MCF 10A (cell line): ENCODE measurements around the gene PMCH. TPM values are rescaled to one million over a fixed set of nuclear protein-coding genes. Genes with fewer than 3 reads are reported as not detected.
"Not testable (repeated sequence)": the region's sequence is repeated elsewhere in the genome, so short reads cannot be mapped to it uniquely, and the experiment has no call there.

Experiments used
- Bru-seq: library from RNA; stranded (reverse); fragments of 400-500 nt; gene quantifications from one replicate; lab custom pipeline; 2021; lab: Mats Ljungman, UMichigan
- BruChase-seq, 2 experiments: library from RNA; stranded (reverse); fragments of 400-500 nt; gene quantifications; one replicate each; lab custom pipeline; 2021; lab: Mats Ljungman, UMichigan
- BruUV-seq: library from RNA; stranded (reverse); fragments of 400-500 nt; replicated peaks from 2 replicates; lab custom pipeline; 2021; lab: Mats Ljungman, UMichigan
- CTCF ChIA-PET: fragments of 300-600 bp; sonication (Branson Sonifier 250); formaldehyde crosslinking; extraction: SDS; loops from one replicate; lab custom pipeline; 2021; ENCODE audit warnings: antibody characterized with exemption, inconsistent platforms; lab: Yijun Ruan, JAX
- POLR2A ChIA-PET: fragments of 300-600, 350-650 bp; sonication (Branson Sonifier 250); formaldehyde crosslinking; extraction: SDS; loops from one replicate; lab custom pipeline; 2020; ENCODE audit warnings: antibody characterized with exemption, inconsistent platforms; lab: Yijun Ruan, JAX
- DNase-seq: peaks from one replicate; pipeline ENCODE4 v3.0.0-alpha.2; 2018; ENCODE audit not compliant: unreplicated experiment
- H3K27ac Mint-ChIP-seq: one replicate; pipeline ENCODE4 v1.8.0; 2022; ENCODE audit warnings: mild to moderate bottlenecking, low read depth, mixed read lengths; ENCODE audit not compliant: unreplicated experiment
- H3K27me3 Mint-ChIP-seq: one replicate; pipeline ENCODE4 v1.8.0; 2022; ENCODE audit warnings: mixed read lengths; ENCODE audit not compliant: insufficient read depth, unreplicated experiment
- H3K36me3 Mint-ChIP-seq: one replicate; pipeline ENCODE4 v1.8.0; 2022; ENCODE audit warnings: mild to moderate bottlenecking, moderate library complexity, mixed read lengths; ENCODE audit not compliant: insufficient read depth, unreplicated experiment
- H3K4me1 Mint-ChIP-seq: one replicate; pipeline ENCODE4 v1.8.0; 2022; ENCODE audit warnings: mixed read lengths; ENCODE audit not compliant: insufficient read depth, unreplicated experiment
- H3K4me3 Mint-ChIP-seq: one replicate; pipeline ENCODE4 v1.8.0; 2022; ENCODE audit warnings: mild to moderate bottlenecking, moderate library complexity, mixed read lengths; ENCODE audit not compliant: unreplicated experiment
- H3K9me3 Mint-ChIP-seq: one replicate; pipeline ENCODE4 v1.8.0; 2022; ENCODE audit warnings: mixed read lengths; ENCODE audit not compliant: unreplicated experiment
- intact Hi-C: fragments of 100-400 bp; cut with micrococcal nuclease; formaldehyde crosslinking; loops from 2 replicates; pipeline ENCODE4 v1.14.1; 2022
- long read RNA-seq: library from polyadenylated mRNA; stranded (forward); transcript quantifications from one replicate; pipeline ENCODE4 v2.0.0, GENCODE V29; 2022
- total RNA-seq: library from RNA; stranded (reverse); gene quantifications from 2 replicates; pipeline ENCODE4 v1.2.3, GENCODE V29; 2022
- TF ChIP-seq, protein P1 (sequence below): fragments of 200-600 bp; IDR thresholded peaks from one replicate; pipeline ENCODE4 v1.8.0; 2022; ENCODE audit warnings: antibody characterized with exemption, mild to moderate bottlenecking; ENCODE audit not compliant: unreplicated experiment

Gene PMCH, protein sequence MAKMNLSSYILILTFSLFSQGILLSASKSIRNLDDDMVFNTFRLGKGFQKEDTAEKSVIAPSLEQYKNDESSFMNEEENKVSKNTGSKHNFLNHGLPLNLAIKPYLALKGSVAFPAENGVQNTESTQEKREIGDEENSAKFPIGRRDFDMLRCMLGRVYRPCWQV
- total RNA-seq (not detected in 2 replicates), Bru-seq, nascent RNA (not detected), BruChase-seq, experiment 1, labeled RNA remaining after a 6-hour chase (not detected), BruChase-seq, experiment 2, labeled RNA remaining after a 2-hour chase (not detected)
- long read RNA-seq, result 0 reads

DNA sequence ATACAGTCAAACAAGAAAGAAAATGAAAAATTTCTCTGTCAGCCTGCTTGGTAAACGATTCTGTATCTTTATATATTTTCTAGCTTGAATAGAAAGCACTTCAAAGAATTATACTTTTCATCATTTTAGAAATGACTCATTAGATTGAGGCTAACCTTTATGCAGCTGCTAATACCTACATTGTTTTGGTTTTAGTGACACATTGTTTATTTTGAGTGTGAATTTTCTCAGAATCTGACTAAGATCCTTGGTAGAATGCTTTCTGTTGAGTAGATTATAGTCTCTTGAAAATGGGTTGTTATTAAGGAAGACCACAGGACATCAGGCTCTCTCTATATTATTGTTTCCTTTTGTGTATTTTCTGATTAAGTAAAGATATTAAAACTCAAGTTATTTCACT, at the start of gene PMCH:
Gene PMCH, minus strand, starts transcription at position 45 of the 400 bp plus-strand sequence. CDS start 63 bp downstream, outside the sequence.
- Mint-ChIP-seq H3K9me3 (no peaks in the 10 kb centered on the region), H3K36me3 (no peaks in the 10 kb centered on the region), H3K4me3 (no peak within 1 kb of the TSS), H3K27me3 (no peaks in the 10 kb centered on the region), H3K27ac (no peak within 1 kb of the TSS), H3K4me1 (no peaks in the 10 kb centered on the region)
- no TSS peak for BruUV-seq
- POLR2A ChIA-PET, result no interaction called here
- intact Hi-C loops, result no loop called here
- CTCF ChIA-PET, result no interaction called here
- peak; percentile 40 for DNase-seq
- TF ChIP-seq, protein P1, sequence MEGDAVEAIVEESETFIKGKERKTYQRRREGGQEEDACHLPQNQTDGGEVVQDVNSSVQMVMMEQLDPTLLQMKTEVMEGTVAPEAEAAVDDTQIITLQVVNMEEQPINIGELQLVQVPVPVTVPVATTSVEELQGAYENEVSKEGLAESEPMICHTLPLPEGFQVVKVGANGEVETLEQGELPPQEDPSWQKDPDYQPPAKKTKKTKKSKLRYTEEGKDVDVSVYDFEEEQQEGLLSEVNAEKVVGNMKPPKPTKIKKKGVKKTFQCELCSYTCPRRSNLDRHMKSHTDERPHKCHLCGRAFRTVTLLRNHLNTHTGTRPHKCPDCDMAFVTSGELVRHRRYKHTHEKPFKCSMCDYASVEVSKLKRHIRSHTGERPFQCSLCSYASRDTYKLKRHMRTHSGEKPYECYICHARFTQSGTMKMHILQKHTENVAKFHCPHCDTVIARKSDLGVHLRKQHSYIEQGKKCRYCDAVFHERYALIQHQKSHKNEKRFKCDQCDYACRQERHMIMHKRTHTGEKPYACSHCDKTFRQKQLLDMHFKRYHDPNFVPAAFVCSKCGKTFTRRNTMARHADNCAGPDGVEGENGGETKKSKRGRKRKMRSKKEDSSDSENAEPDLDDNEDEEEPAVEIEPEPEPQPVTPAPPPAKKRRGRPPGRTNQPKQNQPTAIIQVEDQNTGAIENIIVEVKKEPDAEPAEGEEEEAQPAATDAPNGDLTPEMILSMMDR, result no peak

DNA sequence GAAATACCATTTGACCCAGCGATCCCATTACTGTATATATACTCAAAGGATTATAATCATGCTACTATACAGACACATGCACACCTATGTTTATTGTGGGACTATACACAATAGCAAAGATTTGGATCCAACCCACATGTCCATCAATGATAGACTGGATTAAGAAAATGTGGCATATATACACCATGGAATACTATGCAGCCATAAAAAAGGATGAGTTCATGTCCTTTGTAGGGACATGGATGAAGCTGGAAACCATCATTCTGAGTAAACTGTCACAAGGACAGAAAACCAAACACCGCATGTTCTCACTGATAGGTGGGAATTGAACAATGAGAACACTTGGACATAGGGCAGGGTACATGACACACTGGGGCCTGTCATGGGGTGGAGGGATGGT, 43.2 kb upstream of the PMCH start:
- H3K27ac Mint-ChIP-seq, H3K36me3 Mint-ChIP-seq, H3K4me1 Mint-ChIP-seq, BruUV-seq, DNase-seq, H3K27me3 Mint-ChIP-seq, POLR2A ChIA-PET, H3K4me3 Mint-ChIP-seq, intact Hi-C loops: not testable (repeated sequence)
- CTCF ChIA-PET, result interaction anchor here (0.6 to 0.7 kb wide), 2 partner anchors 322 to 708 kb away, joined by 3 read pairs; no protein-coding TSS in a partner anchor
- peaks cover 12% of the 10 kb centered on the region for H3K9me3 Mint-ChIP-seq

DNA sequence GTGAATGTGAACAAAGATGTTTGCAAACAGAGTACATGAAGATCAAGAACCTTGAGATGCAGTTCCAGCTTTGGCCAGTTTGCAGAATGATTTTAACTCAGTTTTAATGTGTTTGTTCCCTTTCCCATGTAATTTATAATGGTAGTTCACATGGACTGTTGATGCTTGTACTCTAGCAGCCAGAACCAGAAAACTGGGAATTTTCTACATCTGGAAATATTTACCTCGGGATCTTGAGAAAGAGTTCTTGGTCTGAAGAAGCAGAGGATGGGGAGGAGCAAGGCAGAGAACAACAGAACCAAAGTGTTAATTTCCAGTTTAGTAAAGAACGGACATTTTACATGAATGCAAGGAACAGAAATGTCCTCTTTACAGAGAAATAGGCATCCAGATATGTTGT, 37.0 kb upstream of the PMCH start:
- Mint-ChIP-seq H3K27ac (no peak overlapping the region), H3K4me1 (no peaks in the 10 kb centered on the region), H3K27me3 (no peaks in the 10 kb centered on the region), H3K4me3 (no peak overlapping the region), H3K36me3 (no peaks in the 10 kb centered on the region), H3K9me3 (peaks cover 7% of the 10 kb centered on the region)
- TF ChIP-seq, protein P1, result no peak
- no TSS peak for BruUV-seq
- ChIA-PET CTCF (interaction anchor here (0.7 kb wide), 1 partner anchor 11 kb away, joined by 3 read pairs; no protein-coding TSS in a partner anchor), POLR2A (no interaction called here)
- intact Hi-C loops, result no loop called here
- no peak for DNase-seq

DNA sequence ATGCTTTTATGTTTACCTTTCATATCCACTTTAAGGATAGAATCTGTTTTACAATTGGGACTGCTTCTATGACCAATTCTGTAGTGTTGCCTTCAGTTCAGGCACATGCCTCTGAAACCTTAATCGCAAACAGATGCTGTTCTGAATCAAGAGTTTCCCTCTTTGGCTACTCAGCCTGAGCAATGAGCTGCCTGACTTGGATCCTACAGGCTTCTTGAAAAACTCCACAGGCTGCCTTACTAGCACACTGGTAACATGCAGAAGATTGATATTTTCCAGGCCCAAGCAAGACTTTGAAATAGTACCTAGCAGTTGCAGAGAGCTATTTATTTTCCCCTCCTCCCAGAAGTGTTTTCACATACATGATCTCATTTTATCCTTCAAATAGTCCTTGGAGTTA, 34.8 kb upstream of the PMCH start:
- ChIA-PET CTCF (interaction anchor here (1.4 kb wide), 1 partner anchor 10 kb away, joined by 3 read pairs; no protein-coding TSS in a partner anchor), POLR2A (no interaction called here)
- TF ChIP-seq, protein P1, result no peak
- BruUV-seq, result no TSS peak
- H3K9me3 Mint-ChIP-seq, result peaks cover 2% of the 10 kb centered on the region
- no peak overlapping the region for H3K27ac Mint-ChIP-seq
- no peaks in the 10 kb centered on the region for H3K36me3 Mint-ChIP-seq
- no peak overlapping the region for H3K4me3 Mint-ChIP-seq
- no peaks in the 10 kb centered on the region for H3K4me1 Mint-ChIP-seq
- DNase-seq, result no peak
- intact Hi-C loops, result no loop called here
- no peaks in the 10 kb centered on the region for H3K27me3 Mint-ChIP-seq
